Activated gamma-delta T cell treated with Interleukin-2 at 50 U/mL for 16 hours (primary cell): ENCODE data around the gene MEIS3.
"Not testable (repeated sequence)": the region's sequence is repeated elsewhere in the genome, so short reads cannot be mapped to it uniquely, and the experiment has no call there.

Experiments used
- DNase-seq: peaks from one replicate; pipeline ENCODE4 v3.0.0-alpha.2; 2020

The MEIS3 gene

DNA sequence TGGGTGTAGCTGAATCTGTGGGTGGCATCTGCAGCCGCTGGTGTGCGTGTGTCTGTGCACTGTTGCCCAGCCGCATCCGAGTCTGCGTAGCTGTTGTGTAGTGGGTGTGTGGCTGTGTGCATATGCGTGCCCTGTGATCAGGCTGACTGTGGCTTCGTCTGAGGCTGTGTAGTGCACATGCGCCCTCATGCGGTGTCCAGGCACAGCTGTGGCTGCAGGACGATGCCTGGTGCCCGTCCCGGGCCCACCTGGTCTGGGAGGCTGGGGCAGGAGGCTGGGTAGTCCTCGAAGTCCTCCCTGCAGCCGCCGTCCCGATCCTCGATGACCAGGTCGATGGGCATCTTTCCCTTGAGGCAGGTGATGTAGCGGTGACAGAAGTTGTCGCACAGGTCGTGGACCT is 4.9 kb downstream of the MEIS3 start:
- no peak for DNase-seq

DNA sequence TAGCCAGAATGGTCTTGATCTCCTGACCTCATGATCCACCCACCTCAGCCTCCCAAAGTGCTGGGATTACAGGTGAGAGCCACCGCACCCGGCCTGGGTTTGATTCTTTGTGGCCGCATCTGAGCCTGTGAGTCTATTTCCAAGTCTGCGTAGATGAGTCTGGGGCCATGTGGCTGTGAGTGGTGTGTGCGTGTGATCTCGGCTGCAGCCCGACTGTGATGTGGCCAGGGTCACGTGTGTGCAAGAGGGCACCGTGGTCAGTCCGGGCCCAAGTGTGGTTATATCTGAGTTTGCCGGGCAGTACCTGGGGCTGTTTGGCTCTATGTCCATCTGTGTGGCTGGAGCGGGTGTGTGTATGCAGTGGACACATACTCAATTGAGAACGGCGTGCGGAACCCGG is 5.4 kb downstream of the MEIS3 start:
- no peak for DNase-seq

DNA sequence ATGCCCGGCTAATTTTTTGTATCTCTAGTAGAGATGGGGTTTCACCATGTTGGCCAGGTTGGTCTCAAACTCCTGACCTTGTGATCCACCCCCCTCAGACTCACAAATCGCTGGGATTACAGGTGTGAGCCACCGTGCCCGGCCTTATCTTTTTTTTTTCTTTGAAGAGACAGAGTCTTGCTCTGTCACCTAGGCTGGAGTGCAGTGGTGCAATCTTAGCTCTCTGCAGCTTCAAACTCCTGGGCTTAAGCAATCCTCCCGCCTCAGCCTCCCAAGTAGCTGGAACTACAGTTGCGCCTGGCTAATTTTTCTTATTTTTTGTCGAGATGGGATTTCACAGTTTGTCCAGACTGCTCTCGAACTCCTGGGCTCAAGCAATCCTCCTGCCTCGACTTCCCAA is 7.6 kb downstream of the MEIS3 start:
- not testable (repeated sequence) for DNase-seq

DNA sequence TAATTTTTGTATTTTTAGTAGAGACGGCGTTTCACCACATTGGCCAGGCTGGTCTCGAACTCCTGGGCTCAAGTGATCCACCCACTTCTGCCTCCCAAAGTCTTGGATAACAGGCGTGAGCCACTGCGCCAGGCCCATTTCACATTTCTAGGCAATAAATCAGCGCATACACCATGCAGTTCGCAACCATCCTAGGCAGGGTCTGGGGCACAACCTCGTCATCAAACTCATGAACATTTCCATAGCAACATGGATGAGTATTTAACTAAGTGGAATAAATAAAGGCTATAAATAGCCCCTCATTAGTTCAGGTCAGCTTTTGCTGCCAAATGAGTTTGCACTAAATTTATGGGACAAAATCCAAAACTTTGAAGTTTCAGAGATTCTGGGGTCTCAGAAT is 8.2 kb downstream of the MEIS3 start:
- DNase-seq = no peak

DNA sequence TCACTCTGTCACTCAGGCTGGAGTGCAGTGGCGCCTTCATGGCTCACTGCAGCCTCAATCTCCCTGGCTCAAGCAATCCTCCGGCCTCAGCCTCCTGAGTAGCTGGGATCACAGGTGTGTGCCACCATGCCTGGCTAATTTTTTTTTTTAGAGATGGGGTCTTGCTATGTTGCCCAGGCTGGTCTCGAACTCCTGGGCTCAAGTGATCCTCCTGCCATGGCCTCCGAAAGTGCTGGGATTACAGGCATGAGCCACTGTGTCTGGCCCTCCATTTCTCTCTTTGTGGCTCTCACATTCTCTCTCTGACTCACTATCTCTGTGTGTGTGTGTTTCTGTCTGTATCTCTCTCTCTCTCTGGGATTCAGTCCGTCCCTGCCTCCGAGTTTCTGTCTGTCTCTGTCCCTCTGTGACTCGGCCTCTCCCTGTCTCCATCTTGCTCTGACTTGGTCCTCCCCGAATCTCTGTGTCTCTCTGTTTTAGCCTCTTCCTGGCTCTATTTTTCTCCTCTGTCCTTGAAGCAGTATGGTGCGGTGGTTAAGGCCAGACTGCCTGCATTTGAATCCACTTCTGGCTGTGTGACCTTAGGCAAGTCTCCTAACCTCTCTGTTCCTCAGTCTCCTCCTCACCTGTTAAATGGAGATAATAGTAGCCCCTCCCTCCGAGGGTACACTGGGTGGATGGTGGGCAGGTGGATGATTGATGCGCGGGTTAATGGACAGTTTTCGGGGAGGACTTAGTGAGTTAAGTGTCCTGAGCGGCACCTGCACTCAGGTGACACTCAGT is 11.0 kb downstream of the MEIS3 start:
- DNase-seq = no peak

DNA sequence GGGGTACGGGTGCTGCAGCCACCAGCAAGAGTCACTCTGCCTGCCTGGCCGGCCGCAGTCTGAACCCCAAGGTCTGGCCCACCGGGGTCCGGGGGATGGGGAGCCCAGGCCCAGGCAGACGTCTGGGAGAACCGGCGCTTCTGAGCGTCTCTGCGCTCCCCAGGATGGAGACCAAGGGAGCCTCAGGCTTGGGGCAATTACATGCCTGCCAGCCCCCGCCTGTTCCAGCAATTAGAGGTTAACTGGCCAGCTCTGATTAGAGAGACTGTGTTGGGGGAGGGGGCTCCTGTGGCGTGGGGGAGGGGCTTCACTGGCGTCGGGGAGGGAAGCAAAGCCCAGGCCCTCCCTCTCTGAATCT is 11.9 kb downstream of the MEIS3 start:
- DNase-seq = no peak

DNA sequence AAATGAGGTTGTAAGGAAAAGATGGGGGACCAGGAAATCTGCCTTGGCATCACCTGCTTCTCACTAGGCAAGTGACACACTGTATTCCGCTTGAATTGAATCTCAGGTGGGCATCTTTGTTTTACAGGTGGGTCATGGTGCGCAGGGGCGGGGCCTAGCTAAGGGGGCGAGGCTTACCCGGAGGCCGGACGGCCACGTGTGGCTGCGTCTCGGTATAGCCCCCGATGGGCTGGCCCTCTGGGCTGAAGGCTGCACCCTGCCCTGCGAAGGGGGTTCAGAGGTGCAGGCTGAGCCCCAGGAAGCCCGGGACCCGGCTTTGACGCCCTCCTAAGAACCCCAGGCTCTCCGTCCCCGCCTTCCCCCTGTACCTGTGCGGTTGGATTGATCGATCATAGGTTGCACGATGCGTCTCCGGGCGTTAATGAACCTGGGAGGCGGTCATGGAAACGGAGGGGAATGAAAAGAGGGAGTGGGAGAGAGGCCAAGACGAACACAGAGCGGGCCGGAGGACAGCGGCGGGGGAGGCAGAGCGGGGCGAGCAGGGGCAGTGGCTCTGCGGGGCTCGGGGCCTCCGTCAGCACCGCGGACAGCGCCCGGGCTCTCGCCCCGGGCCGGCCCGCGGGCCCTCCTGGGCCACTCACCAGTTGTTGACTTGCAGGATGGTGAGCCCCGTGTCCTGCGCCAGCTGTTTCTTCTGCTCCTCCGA is 12.5 kb downstream of the MEIS3 start:
- no peak for DNase-seq

DNA sequence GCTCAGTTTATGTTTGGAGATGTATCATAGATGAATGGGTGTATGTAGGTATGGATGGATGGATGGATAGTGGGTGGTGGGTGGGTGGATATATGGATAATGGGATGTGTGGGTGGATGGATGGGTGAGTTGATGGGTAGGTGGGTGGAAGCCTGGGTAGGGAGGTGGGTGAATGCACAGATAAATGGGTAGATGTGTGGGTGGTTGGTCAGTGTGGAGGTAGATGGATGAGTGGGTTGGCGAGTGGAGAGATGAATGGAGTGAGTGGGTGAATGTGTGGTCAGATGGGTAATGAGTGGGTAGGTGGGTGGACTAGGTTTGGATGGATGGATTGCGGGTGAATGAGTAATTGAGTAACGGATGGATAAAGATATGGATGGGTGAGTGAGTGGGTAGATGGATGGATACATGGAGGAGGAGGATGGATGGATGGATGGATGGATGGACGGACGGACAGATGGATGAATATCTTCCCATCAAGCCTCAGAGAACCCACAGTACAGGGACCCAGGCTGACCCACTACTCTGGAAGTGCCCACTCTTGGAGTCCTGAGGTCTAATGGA is 13.4 kb downstream of the MEIS3 start:
- DNase-seq = no peak

DNA sequence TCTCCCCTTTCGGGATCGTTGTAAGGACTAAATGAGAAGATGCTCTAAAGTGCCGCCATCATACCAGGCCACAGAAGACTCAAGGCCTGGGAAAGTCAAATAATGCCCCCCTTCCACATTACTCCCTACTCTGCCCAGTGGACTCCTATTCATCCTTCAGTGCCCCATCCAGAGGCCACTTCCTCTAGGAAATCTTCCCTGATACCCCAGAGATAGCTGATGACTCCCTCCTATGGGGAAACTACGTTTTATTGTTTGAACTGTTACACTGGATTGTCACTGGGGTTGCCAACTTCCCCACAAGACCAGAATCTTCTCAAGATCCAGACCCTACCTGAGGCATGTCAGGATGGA is 14.2 kb downstream of the MEIS3 start:
- no peak for DNase-seq

DNA sequence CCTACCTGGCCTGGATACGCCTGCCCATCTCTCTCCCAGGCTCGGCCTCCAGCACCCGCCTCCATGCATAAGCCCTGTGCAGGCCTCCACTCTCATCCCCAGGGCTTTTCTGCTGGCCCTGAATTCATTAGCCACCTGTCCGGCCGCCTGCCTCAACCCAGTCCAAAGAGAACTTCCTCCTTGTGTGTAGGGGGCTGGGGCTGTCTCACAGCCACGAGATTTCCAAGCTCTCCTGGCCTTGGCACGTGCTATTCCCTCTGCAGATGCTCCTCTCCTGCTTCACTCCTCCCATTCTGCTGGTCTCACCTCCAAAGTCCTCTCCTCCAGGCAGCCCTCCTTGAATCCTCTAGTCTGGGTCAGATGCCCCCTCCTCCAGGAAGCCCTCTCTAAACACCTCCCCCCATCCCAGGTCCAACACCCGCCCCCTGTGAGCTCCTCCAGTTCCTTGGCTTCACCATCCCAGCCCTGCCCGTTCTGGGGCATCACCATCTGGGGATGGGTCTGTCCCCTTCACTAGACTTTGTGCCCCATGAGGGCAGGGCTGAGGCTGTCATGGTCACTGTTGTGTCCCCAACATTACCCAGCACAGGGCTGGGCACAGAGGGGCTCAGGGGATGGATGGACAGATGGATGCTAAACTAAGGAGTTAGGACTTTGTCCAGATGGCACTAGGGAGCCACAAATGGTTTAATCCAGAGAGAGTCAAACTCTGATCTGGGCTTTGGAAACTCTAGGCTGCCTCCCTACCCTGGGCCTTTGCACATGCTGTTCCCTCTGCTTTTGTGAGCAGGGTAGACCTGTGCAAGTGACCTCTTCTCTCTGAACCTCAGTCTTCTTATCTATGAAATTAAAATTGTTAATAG is 14.8 kb downstream of the MEIS3 start:
- DNase-seq = no peak

DNA sequence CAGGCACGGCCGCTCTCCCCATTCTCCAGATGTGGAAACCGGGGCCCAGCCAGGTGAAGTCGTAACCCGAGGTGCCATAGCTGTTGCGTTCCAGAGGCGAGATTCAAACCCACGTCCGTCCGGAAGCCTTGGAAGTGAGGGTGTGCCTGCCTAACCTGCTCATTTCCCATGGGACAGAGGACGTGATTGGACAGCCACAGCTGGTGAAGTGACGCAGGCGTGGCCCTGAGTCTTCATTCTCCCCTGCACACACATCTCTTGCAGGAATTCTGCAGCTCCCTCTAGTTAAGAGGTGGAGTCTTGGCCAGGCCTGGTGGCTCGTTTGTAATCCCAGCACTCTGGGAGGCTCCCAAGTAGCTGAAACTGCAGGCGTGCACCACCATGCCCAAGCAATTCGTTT is 16.8 kb downstream of the MEIS3 start:
- DNase-seq = no peak

DNA sequence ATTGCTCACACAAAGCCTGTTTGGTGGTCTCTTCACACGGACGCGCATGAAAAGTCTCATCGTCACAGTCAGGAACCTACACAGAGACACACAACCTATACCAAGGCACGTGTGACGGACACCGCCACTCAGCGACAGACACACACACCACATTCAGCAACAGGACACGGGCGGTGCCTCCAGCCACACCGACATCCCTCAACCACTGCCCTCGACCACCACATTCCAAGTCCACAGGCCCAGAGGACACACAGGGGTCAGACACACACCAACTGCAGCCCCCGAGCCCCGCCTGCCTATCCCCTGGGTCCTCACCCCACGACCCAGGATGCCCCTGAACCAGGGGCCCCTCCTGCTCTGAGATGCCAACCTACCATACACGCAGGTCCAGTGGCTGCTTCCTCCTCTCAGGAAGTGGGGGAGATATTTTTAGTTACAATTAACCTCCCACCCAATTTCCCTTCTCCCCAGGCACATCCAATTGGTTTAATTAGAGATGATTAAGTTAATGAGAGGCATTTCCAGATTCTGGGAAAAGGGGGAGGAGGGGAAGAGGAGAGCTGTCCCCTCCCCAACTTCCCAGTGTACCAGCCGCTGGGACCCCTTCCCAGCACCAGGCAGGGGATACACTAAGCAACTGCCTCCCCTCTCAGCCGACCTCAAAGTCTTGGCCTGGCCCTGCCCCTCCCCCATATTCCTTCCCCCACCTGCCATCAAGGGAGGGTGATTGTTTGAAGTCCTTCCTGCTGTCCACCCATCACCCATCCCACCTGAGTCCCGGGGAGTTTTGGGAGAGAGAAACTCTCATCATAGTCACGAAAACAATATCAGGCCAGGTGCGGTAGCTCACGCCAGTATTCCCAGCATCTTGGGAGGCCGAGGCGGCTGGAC is 20.4 kb downstream of the MEIS3 start:
- DNase-seq = no peak

DNA sequence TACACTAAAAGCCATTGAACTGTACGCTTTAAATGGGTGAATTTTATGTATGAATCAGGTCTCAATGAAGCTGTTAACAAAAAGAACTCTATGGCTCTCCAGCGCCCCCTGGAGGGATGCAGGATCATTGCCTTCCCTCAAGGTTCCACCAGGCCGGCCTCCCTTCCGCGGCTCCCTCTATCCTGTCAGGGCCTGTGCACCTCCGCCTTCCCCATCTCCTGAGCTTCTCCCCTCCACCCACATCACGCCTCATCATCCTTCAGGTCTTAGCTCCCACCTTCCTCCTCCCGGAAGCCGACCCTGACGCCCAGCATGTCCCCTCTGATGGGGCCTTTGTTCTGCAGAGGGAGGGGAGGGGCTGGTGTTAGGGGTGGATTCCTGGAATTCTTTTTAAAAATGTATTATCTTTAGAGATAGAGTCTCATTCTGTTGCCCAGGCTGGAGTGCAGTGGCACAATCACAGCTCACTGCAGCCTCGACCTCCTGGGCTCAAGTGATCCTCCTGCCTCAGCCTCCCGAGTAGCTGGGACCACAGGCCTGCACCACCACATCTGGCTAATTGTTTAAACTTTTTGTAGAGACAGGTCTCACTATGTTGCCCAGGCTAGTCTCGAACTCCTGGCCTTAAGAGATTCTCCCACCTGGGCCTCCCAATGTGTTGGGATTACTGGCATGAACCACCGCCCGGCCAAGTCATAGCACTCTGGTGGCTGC is 27.7 kb downstream of the MEIS3 start:
- peak; percentile 83 for DNase-seq

DNA sequence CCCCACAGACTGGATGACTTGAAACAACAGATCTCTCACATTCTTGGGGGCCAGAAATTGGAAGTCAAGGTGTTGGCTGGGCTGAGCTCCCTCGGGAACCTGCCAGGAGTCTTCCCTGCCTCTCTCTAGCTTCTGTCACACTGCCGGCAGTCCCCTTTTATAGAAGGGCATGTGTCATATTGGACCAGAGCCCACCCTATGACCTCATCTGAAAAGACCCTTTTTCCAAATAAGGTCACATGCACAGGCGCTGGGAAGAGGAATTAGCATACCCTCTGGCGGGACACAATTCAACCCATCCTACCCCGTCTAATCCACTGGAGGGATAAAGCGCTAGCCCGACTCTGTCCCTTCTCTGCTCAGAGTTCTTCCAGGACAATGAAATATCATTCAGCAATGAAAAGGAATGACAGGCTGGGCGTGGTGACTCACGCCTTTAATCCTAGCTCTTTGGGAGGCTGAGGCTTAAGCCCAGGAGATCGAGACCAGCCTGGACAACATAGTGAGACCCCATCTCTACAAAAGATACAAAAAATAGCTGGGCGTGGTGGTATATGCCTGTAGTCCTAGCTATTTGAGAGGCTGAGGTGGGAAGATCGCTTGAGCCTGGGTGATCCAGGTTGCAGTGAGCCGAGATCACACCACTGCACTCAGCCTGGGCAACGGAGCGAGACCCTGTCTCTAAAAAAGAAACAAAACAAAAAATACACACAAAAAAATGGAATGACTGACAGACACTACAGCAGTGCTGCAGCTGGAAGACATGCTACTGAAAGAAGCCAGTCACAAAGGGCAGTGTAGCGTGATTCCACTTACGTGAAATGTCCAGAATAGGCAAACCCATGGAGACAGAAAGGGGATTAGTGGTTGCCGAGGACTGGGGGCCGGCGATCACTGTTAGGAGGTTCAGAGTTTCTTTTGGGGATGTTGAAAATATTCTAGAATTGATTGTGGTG is 28.5 kb downstream of the MEIS3 start:
- DNase-seq = no peak

DNA sequence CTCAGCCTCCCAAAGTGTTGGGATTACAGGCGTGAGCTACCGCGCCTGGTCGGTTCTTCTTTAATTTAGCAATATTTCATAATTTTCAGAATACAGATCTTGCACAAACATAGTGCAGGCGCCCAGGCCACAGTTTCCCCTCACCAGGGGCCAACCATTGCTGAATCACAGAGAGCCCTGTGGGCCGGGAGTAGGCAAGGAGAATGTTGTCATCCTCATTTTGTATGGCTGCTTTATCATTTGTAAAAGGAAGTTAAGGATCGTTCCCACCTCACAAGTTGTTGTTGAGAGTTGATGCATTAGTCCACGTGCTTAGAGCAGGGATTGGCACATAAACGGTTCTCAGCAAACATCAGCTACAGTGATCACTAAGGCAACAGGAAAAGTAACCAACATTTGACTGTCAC is 30.2 kb downstream of the MEIS3 start:
- no peak for DNase-seq

DNA sequence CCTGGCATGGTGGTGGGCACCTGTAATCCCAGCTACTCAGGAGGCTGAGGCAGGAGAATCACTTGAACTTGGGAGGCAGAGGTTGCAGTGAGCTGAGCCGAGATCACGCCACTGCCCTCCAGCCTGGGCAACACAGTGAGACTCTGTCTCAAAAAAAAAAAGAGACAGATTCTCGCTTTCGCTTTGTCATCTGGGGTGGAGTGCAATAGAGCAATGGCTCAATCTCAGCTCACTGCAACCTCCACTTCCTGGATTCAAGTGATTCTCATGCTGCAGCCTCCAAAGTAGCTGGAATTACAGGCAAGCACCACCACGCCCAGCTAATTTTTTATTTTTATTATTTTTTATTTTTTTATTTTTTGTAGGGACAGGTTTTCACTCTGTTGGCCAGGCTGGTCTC is 30.6 kb downstream of the MEIS3 start:
- not testable (repeated sequence) for DNase-seq

DNA sequence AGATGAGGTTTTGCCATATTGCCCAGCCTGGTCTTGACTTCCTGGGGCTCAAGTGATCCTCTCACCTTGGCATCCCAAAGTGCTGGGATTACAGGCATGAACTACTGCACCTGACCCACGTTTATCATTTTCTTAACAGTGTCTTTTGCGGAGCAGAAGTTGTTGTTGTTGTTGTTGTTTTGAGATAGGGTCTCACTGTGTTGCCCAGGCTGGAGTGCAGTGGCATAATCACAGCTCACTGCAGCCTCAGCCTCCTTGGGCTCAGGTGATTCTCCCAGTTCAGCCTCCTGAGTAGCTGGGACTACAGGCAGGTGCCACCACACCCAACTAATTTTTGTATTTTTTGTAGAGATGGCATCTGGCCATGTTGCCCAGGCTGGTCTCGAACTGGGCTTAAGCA is 31.7 kb downstream of the MEIS3 start:
- not testable (repeated sequence) for DNase-seq

DNA sequence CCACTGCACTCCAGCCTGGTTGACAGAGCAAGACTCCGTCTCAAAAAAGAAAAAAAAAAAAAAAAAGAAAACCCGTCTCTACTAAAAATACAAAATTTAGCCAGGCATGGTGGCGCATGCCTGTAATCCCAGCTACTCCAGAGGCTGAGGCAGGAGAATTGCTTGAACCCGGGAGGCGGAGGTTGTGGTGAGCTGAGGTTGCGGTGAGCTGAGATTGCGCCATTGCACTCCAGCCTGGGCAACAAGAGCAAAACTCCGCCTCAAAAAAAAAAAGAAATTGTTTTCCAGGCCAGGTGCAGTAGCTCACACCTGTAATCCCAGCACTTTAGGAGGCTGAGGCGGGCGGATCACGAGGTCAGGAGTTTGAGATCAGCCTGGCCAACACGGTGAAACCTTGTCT is 32.7 kb downstream of the MEIS3 start:
- not testable (repeated sequence) for DNase-seq

DNA sequence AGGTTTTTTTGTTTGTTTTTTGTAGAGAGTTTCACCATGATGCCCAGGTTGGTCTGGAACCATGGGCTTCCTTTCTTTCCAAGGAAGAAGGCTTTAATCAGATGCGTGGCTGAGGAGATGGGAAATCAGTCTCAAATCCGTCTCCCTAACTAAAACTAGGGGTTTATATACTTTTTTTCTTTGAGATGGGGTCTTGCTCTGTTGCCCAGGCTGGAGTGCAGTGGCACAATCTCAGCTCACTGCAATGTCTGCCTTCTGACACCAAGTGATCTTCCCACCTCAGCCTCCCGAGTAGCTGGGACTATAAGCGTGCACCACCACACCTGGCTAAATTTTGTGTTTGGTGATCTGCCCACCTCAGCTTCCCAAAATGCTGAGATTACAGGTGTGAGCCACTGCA is 34.8 kb downstream of the MEIS3 start:
- not testable (repeated sequence) for DNase-seq

DNA sequence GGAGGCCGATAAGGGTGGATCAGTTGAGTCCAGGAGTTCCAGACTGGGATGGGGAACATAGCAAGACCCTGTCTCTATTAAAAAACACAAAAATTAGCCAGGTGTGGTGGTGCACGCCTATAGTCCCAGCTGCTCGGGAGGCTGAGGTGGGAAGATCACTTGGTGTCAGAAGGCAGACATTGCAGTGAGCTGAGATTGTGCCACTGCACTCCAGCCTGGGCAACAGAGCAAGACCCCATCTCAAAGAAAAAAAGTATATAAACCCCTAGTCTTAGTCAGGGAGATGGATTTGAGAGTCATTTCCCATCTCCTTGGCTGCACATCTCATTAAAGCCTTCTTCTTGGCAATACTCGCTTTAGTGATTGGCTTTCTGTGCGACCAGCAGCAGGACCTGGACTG is 35.4 kb downstream of the MEIS3 start:
- not testable (repeated sequence) for DNase-seq
